K562 (cell line): ENCODE results near the gene LRRC58. TPM values are rescaled to one million over a fixed set of nuclear protein-coding genes. Genes with fewer than 3 reads are reported as not detected.

Experiments
- ATAC-seq: fragments of 200-7000 bp; cut with Tn5 transposase; 3 replicates; pipeline ENCODE4 v1.9.1; 2020; ENCODE audit warnings: moderate library complexity
- BruUV-seq: library from RNA; stranded (reverse); fragments of 400-500 nt; replicated peaks from 2 replicates; lab custom pipeline; 2021; lab: Mats Ljungman, UMichigan
- CTCF ChIA-PET: fragments of 300-600 bp; formaldehyde crosslinking; extraction: SDS; loops from one replicate; lab custom pipeline; 2021; ENCODE audit warnings: low intra/inter-chr PET ratio; lab: Yijun Ruan, JAX
- POLR2A ChIA-PET: fragments of 300-600, 350-650 bp; sonication (Branson Sonifier 250); formaldehyde crosslinking; extraction: SDS; loops from one replicate; lab custom pipeline; 2021; ENCODE audit warnings: antibody characterized with exemption, inconsistent platforms; lab: Yijun Ruan, JAX
- DNase-seq, 4 experiments: peaks; one replicate each; pipeline versions ENCODE4 v3.0.0 to v3.0.0-alpha.2; 2011 to 2018; ENCODE audit warnings: low spot score in 3 of 4, mixed read lengths in 3 of 4; ENCODE audit errors: extremely low read depth in 1 of 4
- FAIRE-seq: peaks from 2 replicates; lab custom pipeline; 2011; peaks lifted over from hg19 to GRCh38; lab: Jason Lieb, UNC
- H2AFZ ChIP-seq: 2 replicates; pipeline ENCODE4 v1.6.0; 2011; ENCODE audit warnings: low read depth, low read length, control low read depth, inconsistent platforms
- H3K27ac ChIP-seq: fragments of 200-600 bp; 3 replicates; pipeline ENCODE4 v1.8.0; 2011; ENCODE audit warnings: low read depth, mild to moderate bottlenecking, control low read depth, inconsistent platforms, low read length, moderate library complexity, mixed read lengths; ENCODE audit errors: extremely low read depth
- H3K27me3 ChIP-seq, 2 experiments: fragments of 300-600 bp in 1 of 2; 2 replicates in 1 of 2; 3 replicates in 1 of 2; pipeline versions ENCODE4 v1.6.0 to v1.8.0; 2011; ENCODE audit warnings: inconsistent platforms in 2 of 2, low read length in 2 of 2, mild to moderate bottlenecking in 1 of 2, mixed read lengths in 1 of 2, moderate library complexity in 1 of 2; ENCODE audit not compliant: control insufficient read depth in 2 of 2, insufficient read depth in 2 of 2
- H3K36me3 ChIP-seq: fragments of 300-600 bp; 3 replicates; pipeline ENCODE4 v1.8.0; 2011; ENCODE audit warnings: mild to moderate bottlenecking, low read length, inconsistent platforms; ENCODE audit not compliant: control insufficient read depth, insufficient read depth
- H3K4me1 ChIP-seq, 2 experiments: fragments of 200-600 bp in 1 of 2; replicated peaks in 1 of 2; 2 replicates in 1 of 2; 3 replicates in 1 of 2; pipeline versions ENCODE4 v1.5.1 to v1.8.0; 2011; ENCODE audit warnings: inconsistent platforms in 2 of 2, low read length in 2 of 2, mild to moderate bottlenecking in 1 of 2, mixed read lengths in 1 of 2, moderate library complexity in 1 of 2; ENCODE audit not compliant: control insufficient read depth in 2 of 2, insufficient read depth in 2 of 2
- H3K4me2 ChIP-seq: 2 replicates; pipeline ENCODE4 v1.6.1; 2011; ENCODE audit warnings: low read length, control low read depth, inconsistent platforms, mixed read lengths; ENCODE audit not compliant: insufficient read depth
- H3K4me3 ChIP-seq: fragments of 200-600 bp; sonication (generic), shearing (Covaris generic); 2 replicates; pipeline ENCODE4 v1.5.1; 2016; ENCODE audit warnings: control low read depth, inconsistent platforms
- H3K79me2 ChIP-seq: fragments of 200-600 bp; 3 replicates; pipeline ENCODE4 v1.8.0; 2011; ENCODE audit warnings: low read length, inconsistent platforms; ENCODE audit not compliant: control insufficient read depth, insufficient read depth
- H3K9ac ChIP-seq, 2 experiments: 2 replicates each; pipeline versions ENCODE4 v1.6.0 to v1.6.1; 2011; ENCODE audit warnings: low read depth in 2 of 2, low read length in 2 of 2, control low read depth in 1 of 2, inconsistent platforms in 1 of 2, mild to moderate bottlenecking in 1 of 2, mixed read lengths in 1 of 2; ENCODE audit not compliant: insufficient read depth in 1 of 2
- H3K9me1 ChIP-seq: one replicate; pipeline ENCODE4 v1.6.0; 2011; ENCODE audit warnings: inconsistent platforms, mild to moderate bottlenecking, low read length, moderate library complexity; ENCODE audit not compliant: control insufficient read depth, insufficient read depth
- H3K9me3 ChIP-seq: replicated peaks from 2 replicates; pipeline ENCODE4 v1.5.1; 2011; ENCODE audit warnings: low read depth, low read length, inconsistent platforms; ENCODE audit not compliant: control insufficient read depth, insufficient read depth
- H4K20me1 ChIP-seq: replicated peaks from 2 replicates; pipeline ENCODE4 v1.6.1; 2011; ENCODE audit warnings: low read length, inconsistent platforms, mixed read lengths; ENCODE audit not compliant: control insufficient read depth, insufficient read depth
- CBX1 ChIP-seq: sonication (generic); IDR thresholded peaks from 2 replicates; pipeline ENCODE4 v1.6.1; 2016; ENCODE audit warnings: antibody characterized with exemption, low read depth, mild to moderate bottlenecking
- DACH1 ChIP-seq: fragments of 450-650 bp; IDR thresholded peaks from 2 replicates; pipeline ENCODE4 v1.6.1; 2018; ENCODE audit not compliant: partially characterized antibody
- NBN ChIP-seq: fragments of 450-650 bp; IDR thresholded peaks from 2 replicates; pipeline ENCODE4 v1.6.1; 2016; ENCODE audit warnings: low read depth, mild to moderate bottlenecking
- SIX5 ChIP-seq, 2 experiments: IDR thresholded peaks; 2 replicates each; pipeline ENCODE4 v1.6.1; 2011; ENCODE audit warnings: low read length in 2 of 2, borderline replicate concordance in 1 of 2, low read depth in 1 of 2, mild to moderate bottlenecking in 1 of 2, moderate library complexity in 1 of 2; ENCODE audit not compliant: insufficient read depth in 1 of 2
- SMAD1 ChIP-seq: fragments of 150-350 bp; IDR thresholded peaks from 2 replicates; pipeline ENCODE4 v1.6.1; 2014; ENCODE audit warnings: low read length, low read depth; ENCODE audit not compliant: partially characterized antibody
- ZC3H11A ChIP-seq: IDR thresholded peaks from 2 replicates; pipeline ENCODE4 v1.6.1; 2012; ENCODE audit warnings: low read depth, low read length, improper control_type of control experiment
- ZFP36 ChIP-seq: fragments of 150-350 bp; IDR thresholded peaks from 2 replicates; pipeline ENCODE4 v1.6.1; 2018; ENCODE audit warnings: low read length, low read depth; ENCODE audit not compliant: partially characterized antibody
- ZNF197 ChIP-seq: fragments of 200-800 bp; sonication (Bioruptor generic); IDR thresholded peaks from 2 replicates; pipeline ENCODE4 v1.6.1; 2016; ENCODE audit warnings: low read depth, missing genetic modification characterization, missing compliant biosample characterization
- WGBS: fragments of 100-300 bp; shearing (Covaris generic); methylation state at CpG from one replicate; pipeline ENCODE4 v1.1.6; 2016; ENCODE audit warnings: low coverage, mixed read lengths; ENCODE audit not compliant: insufficient coverage; ENCODE audit errors: missing lambda C conversion rate; 5-methylcytosine and 5-hydroxymethylcytosine counted together
- in situ Hi-C: fragments of 300-500 bp; cut with MboI; formaldehyde crosslinking; loops from 4 replicates; pipeline ENCODE4 v1.15.0; 2018; ENCODE audit warnings: inconsistent platforms, mixed read lengths
- intact Hi-C: fragments of 100-400 bp; cut with micrococcal nuclease; formaldehyde crosslinking; loops from 2 replicates; pipeline ENCODE4 v1.14.2; 2022
- polyA plus RNA-seq, 8 experiments: library from polyadenylated mRNA; depleted of rRNA in 4 of 8; stranded (reverse) in 5 of 8; unstranded in 3 of 8; fragments of >200 nt; fragmentation: Nextera tagmentation in 2 of 8; fragmentation: Illumina TruSeq in 1 of 8; extraction: Ambion mirVana in 2 of 8; extraction: Trizol in 1 of 8; gene quantifications; 2 replicates each; pipeline versions ENCODE4 v1.2.1 to v1.2.3, GENCODE V29; 2011 to 2014; ENCODE audit warnings: inconsistent platforms in 1 of 8, missing spikeins in 1 of 8
- total RNA-seq, 7 experiments: library from RNA; depleted of rRNA in 6 of 7; stranded (reverse); fragments of >200 nt in 6 of 7; fragmentation: Illumina TruSeq in 2 of 7; extraction: Trizol in 2 of 7; gene quantifications; 2 replicates each; pipeline versions ENCODE4 v1.2.1 to v1.2.3, GENCODE V29; 2011 to 2021; ENCODE audit warnings: low replicate concordance in 1 of 7
- TF ChIP-seq, protein P1 (sequence below): IDR thresholded peaks from 3 replicates; pipeline ENCODE4 v1.6.1; 2011; ENCODE audit warnings: borderline replicate concordance, mild to moderate bottlenecking, moderate library complexity; ENCODE audit not compliant: insufficient read length; ENCODE audit errors: extremely low read depth
- TF ChIP-seq, protein P2 (sequence below): IDR thresholded peaks from 2 replicates; pipeline ENCODE4 v1.6.1; 2011; ENCODE audit warnings: borderline replicate concordance, low read depth, mild to moderate bottlenecking, moderate library complexity, low read length; ENCODE audit not compliant: insufficient read depth, poor library complexity, severe bottlenecking
- TF ChIP-seq, protein P3 (sequence below): fragments of 250-450 bp; sonication (Bioruptor Pico); IDR thresholded peaks from 2 replicates; pipeline ENCODE4 v1.9.0; 2021; ENCODE audit warnings: mild to moderate bottlenecking, inconsistent platforms

LRRC58 gene
- total and polyA plus RNA-seq, 9 of the 15 experiments (the other 6 are each of a cell fraction or from before 2014, with no cell fraction given) = 5.6 to 26.6 (median 14.8) TPM

DNA sequence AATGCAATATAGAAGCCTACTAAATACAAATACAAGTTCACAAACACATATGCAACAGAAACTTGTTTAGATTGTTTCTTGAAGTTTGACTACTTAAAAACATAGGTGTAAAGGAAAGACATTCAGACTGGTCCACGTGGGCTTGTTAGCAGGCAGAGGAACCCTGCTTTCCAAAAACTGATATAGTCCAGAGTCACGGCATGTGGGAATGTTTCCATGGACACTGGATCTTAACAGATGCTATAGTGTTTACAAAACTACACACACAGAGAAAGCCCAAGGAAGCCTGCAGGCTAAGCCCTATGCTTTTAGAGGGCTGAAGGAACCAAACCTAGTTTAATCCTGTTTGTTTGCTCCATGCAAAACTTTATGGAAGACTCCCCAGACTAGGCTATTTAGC lies 45.2 kb upstream of the LRRC58 start (continued):
- TF ChIP-seq, protein P1, sequence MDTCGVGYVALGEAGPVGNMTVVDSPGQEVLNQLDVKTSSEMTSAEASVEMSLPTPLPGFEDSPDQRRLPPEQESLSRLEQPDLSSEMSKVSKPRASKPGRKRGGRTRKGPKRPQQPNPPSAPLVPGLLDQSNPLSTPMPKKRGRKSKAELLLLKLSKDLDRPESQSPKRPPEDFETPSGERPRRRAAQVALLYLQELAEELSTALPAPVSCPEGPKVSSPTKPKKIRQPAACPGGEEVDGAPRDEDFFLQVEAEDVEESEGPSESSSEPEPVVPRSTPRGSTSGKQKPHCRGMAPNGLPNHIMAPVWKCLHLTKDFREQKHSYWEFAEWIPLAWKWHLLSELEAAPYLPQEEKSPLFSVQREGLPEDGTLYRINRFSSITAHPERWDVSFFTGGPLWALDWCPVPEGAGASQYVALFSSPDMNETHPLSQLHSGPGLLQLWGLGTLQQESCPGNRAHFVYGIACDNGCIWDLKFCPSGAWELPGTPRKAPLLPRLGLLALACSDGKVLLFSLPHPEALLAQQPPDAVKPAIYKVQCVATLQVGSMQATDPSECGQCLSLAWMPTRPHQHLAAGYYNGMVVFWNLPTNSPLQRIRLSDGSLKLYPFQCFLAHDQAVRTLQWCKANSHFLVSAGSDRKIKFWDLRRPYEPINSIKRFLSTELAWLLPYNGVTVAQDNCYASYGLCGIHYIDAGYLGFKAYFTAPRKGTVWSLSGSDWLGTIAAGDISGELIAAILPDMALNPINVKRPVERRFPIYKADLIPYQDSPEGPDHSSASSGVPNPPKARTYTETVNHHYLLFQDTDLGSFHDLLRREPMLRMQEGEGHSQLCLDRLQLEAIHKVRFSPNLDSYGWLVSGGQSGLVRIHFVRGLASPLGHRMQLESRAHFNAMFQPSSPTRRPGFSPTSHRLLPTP = no peak
- TF ChIP-seq CBX1 = no peak
- no peak for TF ChIP-seq ZNF197

DNA sequence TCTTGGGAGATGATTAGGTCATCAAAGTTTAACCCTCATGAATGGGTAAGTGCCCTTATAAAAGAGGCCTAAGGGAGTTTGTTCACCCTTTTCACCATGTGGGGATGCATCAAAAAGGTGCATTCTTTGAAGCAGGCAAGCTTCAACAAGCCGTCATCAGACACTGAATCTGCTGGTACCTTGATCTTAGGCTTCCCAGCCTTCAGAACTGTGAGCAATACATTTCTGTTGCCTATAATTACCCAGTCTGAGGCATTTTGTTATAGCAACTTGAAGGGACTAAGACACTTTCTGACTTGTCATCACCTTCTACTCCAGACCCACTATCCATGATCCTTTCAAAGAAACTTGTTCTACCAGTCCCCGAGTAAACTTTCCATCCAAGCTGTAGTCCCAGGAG lies 44.6 kb upstream of the LRRC58 start:
- peaks cover 0 to 6% of the 10 kb centered on the region in 2 experiments; a peak in 1 of 5 replicates for H3K27me3 ChIP-seq
- no peak for DNase-seq
- intact Hi-C loops = no loop called here

More for the DNA sequence above, 44.6 kb upstream of the LRRC58 start:
- BruUV-seq = no TSS peak
- Histone ChIP-seq H3K4me1 (no peaks in the 10 kb centered on the region), H3K9me1 (no peaks in the 10 kb centered on the region), H3K9ac (no peak overlapping the region), H3K36me3 (no peaks in the 10 kb centered on the region), H3K4me3 (no peak overlapping the region), H4K20me1 (no peaks in the 10 kb centered on the region), H3K9me3 (no peaks in the 10 kb centered on the region), H3K4me2 (no peak overlapping the region), H3K27ac (no peak overlapping the region), H2AFZ (no peak overlapping the region), H3K79me2 (no peaks in the 10 kb centered on the region)
- no peak for FAIRE-seq
- ChIA-PET POLR2A (no interaction called here), CTCF (no interaction called here)
- in situ Hi-C loops = no loop called here
- 6% methylated on average over 2 of the region's 2 CpGs for WGBS
- ATAC-seq = no peak
- TF ChIP-seq, protein P2, sequence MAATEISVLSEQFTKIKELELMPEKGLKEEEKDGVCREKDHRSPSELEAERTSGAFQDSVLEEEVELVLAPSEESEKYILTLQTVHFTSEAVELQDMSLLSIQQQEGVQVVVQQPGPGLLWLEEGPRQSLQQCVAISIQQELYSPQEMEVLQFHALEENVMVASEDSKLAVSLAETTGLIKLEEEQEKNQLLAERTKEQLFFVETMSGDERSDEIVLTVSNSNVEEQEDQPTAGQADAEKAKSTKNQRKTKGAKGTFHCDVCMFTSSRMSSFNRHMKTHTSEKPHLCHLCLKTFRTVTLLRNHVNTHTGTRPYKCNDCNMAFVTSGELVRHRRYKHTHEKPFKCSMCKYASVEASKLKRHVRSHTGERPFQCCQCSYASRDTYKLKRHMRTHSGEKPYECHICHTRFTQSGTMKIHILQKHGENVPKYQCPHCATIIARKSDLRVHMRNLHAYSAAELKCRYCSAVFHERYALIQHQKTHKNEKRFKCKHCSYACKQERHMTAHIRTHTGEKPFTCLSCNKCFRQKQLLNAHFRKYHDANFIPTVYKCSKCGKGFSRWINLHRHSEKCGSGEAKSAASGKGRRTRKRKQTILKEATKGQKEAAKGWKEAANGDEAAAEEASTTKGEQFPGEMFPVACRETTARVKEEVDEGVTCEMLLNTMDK = no peak
- no peak for TF ChIP-seq NBN
- TF ChIP-seq ZFP36 = no peak
- no peak for TF ChIP-seq DACH1
- no peak for TF ChIP-seq CBX1
- TF ChIP-seq SIX5 (IDR thresholded peaks at IDR 0.05; ENCODE audit: borderline replicate concordance in 1 of 2, insufficient read depth in 1 of 2, low read depth in 1 of 2, low read length in 2 of 2) = no peak
- TF ChIP-seq ZC3H11A = no peak
- TF ChIP-seq, protein P3, sequence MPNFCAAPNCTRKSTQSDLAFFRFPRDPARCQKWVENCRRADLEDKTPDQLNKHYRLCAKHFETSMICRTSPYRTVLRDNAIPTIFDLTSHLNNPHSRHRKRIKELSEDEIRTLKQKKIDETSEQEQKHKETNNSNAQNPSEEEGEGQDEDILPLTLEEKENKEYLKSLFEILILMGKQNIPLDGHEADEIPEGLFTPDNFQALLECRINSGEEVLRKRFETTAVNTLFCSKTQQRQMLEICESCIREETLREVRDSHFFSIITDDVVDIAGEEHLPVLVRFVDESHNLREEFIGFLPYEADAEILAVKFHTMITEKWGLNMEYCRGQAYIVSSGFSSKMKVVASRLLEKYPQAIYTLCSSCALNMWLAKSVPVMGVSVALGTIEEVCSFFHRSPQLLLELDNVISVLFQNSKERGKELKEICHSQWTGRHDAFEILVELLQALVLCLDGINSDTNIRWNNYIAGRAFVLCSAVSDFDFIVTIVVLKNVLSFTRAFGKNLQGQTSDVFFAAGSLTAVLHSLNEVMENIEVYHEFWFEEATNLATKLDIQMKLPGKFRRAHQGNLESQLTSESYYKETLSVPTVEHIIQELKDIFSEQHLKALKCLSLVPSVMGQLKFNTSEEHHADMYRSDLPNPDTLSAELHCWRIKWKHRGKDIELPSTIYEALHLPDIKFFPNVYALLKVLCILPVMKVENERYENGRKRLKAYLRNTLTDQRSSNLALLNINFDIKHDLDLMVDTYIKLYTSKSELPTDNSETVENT (CRISPR knock-in tag) = no peak
- TF ChIP-seq SMAD1 = no peak
